GM13977 (cell line): Measurements from ENCODE around the gene CAMTA1.

Experiments used
- DNase-seq: peaks from one replicate; pipeline ENCODE4 v3.0.0; 2012; ENCODE audit warnings: low spot score
- in situ Hi-C: fragments of 300-500 bp; cut with MboI; formaldehyde crosslinking; loops from one replicate; pipeline ENCODE4 v1.12.0; 2022; ENCODE audit warnings: low sequenced_read_pairs, low pct_unique_long_range_greater_than_20kb, mixed read lengths, inconsistent platforms; ENCODE audit not compliant: unreplicated experiment
- TF ChIP-seq, protein P1 (sequence below): IDR thresholded peaks from 2 replicates; pipeline ENCODE4 v1.5.1; 2012; ENCODE audit warnings: mild to moderate bottlenecking, control low read depth; ENCODE audit not compliant: insufficient read depth; ENCODE audit errors: extremely low read depth, missing control alignments

Gene CAMTA1

DNA sequence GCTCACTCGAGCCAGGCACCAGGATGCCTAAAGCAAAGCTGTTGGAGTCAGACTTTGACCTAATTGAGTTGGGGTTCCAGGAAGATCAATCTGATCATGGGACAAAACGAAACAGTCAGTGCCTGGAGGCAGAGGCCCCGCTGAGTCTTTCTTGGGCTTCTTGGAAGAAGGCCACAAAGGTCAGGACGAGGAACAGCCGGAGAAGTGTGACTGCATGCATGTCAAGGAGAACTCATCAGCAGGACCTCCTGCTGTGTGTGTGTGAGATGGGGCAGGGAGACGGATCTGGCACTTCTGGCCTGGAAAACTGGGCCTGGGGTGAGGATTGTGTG lies 190.8 kb downstream of the CAMTA1 start:
- TF ChIP-seq, protein P1, sequence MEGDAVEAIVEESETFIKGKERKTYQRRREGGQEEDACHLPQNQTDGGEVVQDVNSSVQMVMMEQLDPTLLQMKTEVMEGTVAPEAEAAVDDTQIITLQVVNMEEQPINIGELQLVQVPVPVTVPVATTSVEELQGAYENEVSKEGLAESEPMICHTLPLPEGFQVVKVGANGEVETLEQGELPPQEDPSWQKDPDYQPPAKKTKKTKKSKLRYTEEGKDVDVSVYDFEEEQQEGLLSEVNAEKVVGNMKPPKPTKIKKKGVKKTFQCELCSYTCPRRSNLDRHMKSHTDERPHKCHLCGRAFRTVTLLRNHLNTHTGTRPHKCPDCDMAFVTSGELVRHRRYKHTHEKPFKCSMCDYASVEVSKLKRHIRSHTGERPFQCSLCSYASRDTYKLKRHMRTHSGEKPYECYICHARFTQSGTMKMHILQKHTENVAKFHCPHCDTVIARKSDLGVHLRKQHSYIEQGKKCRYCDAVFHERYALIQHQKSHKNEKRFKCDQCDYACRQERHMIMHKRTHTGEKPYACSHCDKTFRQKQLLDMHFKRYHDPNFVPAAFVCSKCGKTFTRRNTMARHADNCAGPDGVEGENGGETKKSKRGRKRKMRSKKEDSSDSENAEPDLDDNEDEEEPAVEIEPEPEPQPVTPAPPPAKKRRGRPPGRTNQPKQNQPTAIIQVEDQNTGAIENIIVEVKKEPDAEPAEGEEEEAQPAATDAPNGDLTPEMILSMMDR: no peak
- DNase-seq: no peak
- in situ Hi-C loops: no loop called here

DNA sequence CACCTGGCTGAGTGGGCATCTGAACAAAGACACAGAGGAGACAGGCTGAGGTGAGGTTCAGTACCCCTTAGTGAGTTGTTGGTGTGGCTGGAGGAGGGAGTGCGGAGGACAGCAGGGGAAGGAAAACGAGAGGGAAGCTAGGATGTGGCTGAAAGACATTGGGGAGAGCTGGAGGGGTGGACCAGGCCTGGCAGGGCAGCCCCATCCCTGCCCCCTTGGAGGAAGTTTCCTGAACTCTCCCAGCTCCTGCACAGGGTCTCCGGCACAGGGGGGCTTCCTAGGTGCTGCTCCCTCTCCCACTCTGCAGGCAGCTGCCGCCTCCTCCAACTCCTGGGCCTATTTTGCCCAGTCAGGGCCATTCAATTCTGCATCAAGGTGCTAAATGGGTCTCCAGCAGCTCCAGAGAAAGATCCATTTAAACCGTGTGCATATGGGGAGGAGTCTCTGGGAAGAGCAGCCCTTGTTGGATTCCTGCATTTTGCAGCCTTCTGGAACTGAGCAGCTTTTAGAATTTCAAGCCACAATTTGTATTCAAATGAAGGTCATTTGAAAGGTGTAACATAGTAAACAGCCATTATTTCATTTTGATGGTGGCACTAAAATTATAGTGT lies 193.9 kb downstream of the CAMTA1 start:
- DNase-seq: no peak
- TF ChIP-seq, protein P1: no peak
- in situ Hi-C loops: no loop called here

DNA sequence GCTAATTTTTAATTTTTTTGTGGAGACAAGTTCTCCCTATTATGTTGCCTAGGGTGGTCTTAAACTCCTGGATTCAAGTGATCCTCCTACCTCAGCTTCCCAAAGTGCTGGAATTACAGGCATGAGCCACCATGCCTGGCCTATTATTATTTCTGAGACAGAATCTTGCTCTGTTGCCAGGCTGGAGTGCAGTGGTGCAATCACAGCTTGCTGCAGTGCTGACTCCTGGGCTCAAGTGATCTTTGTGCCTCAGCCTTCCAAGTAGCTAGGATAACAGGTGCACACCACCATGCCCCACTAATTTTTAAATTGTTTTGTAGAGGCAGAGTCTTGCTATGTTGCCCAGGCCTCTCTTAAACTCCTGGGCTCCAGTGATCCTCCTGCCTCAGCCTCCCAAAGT lies 196.3 kb downstream of the CAMTA1 start:
- DNase-seq: no peak
- TF ChIP-seq, protein P1: no peak
- in situ Hi-C loops: no loop called here

DNA sequence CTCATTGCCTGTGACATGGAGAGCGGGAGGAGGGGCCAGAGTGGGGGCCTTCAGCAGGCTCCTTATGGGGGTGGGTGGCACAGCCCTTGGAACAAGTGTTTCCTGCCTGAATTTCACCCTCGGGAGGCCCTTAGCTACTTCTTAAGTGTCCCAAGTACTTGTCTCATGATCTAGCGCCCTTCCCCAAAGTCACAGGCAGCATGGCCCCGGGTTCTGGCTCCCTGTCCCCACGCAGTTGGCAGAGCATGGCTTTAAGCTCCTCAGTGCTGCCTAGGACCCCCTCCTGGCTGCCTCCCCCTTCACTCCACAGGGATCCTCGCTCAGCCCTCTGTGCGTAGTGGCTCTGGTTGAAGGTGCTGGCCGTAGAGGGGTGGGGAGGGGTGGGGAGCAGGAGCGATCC lies 197.2 kb downstream of the CAMTA1 start:
- TF ChIP-seq, protein P1: no peak
- in situ Hi-C loops: no loop called here

DNA sequence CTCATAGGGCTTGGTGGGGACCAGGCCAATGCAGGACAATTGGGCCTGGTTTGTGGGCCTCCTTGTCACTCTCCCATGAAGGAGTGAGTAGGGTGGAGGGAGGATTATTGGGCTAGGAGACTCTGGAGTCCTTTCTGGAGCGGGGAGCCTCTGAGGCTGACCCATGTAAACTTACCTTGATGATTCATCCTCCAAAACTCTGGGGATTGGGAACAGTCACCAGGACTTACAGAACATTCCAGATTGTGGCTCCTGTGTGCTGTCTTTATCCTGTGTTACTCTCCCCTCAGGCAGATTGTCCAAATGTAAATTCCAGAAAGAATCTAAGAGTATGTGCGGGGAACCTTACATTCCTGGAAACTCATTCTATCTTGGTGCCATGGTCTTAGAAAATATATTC lies 197.6 kb downstream of the CAMTA1 start:
- no peak for DNase-seq
- TF ChIP-seq, protein P1: no peak
- in situ Hi-C loops: no loop called here

More for the DNA sequence above, 197.2 kb downstream of the CAMTA1 start:
- DNase-seq: no peak

DNA sequence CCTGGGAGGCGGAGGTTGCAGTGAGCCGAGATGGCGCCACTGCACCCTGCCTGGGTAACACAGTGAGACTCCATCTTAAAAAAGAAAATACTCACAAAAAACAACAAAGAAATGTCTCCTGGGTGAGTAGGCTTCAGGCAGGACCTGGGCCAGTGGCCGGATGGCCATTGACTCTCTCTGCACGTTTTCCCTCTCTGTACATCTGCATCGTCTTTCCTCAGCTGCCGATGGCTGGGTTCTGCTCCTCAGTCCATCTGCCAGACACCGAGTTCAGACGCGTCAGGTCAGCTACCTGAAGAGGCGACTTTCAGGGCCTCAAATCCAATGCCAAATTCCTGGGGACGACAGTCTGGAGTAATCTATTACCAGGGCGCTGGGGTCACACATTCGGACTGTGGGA lies 199.3 kb downstream of the CAMTA1 start:
- DNase-seq: no peak
- in situ Hi-C loops: no loop called here
- TF ChIP-seq, protein P1: no peak

DNA sequence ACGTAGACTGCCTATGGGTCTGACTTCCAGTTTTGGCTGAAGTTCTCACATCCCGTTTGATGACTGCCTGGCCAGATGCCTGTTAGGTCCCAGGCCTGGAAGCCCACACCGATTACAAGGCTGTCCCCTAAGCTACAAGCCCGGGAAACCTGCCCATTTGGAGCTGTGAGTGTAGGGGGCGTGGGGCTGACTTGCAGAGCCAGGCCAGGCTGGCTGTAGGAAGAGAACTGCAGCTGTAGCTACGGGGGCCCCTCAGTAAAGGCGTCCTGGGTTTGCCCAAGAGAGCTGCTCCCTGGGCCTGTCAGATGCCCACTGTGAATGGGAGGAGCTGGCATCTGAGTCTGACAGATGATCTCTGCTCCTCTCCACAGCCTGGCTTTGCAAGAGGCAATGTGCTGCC lies 199.7 kb downstream of the CAMTA1 start:
- in situ Hi-C loops: no loop called here
- DNase-seq: no peak
- TF ChIP-seq, protein P1: no peak
